Hepatocyte (in vitro differentiated cells): ENCODE data around the gene ABLIM1.

Source experiments
- EZH2 ChIP-seq: fragments of 200-600 bp; sonication (generic); IDR thresholded peaks from 2 replicates; pipeline ENCODE4 v1.6.1; 2016; ENCODE audit warnings: antibody characterized with exemption, mild to moderate bottlenecking, borderline replicate concordance
- EZH2phosphoT487 ChIP-seq: fragments of 200-600 bp; sonication (generic); IDR thresholded peaks from one replicate; pipeline ENCODE4 v1.6.1; 2018; ENCODE audit warnings: antibody characterized with exemption, mild to moderate bottlenecking, low read depth, moderate library complexity; ENCODE audit not compliant: unreplicated experiment, severe bottlenecking
- TF ChIP-seq, protein P1 (sequence below): fragments of 200-600 bp; sonication (generic); IDR thresholded peaks from 2 replicates; pipeline ENCODE4 v1.5.1; 2016; ENCODE audit warnings: antibody characterized with exemption, mild to moderate bottlenecking; ENCODE audit not compliant: poor library complexity

DNA sequence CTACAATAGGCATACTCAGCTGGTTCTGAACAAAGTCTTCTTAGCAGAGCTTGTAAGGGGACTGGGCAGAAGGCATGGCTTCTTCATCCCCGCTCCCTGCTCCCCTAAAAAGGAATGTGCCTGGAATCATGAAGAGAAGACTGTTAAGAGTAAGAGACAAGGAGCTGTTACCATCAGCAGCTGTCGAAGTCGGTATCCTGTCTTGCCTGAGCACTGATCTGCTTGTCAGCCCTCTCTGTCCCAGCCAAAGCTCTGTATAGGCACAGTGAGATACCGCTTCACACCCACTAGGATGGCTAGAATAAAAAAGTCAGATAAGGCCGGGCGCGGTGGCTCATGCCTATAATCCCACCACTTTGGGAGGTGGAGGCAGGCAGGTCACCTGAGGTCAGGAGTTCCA is 2.4 kb downstream of the ABLIM1 start:
- TF ChIP-seq EZH2 = no peak
- TF ChIP-seq, protein P1, sequence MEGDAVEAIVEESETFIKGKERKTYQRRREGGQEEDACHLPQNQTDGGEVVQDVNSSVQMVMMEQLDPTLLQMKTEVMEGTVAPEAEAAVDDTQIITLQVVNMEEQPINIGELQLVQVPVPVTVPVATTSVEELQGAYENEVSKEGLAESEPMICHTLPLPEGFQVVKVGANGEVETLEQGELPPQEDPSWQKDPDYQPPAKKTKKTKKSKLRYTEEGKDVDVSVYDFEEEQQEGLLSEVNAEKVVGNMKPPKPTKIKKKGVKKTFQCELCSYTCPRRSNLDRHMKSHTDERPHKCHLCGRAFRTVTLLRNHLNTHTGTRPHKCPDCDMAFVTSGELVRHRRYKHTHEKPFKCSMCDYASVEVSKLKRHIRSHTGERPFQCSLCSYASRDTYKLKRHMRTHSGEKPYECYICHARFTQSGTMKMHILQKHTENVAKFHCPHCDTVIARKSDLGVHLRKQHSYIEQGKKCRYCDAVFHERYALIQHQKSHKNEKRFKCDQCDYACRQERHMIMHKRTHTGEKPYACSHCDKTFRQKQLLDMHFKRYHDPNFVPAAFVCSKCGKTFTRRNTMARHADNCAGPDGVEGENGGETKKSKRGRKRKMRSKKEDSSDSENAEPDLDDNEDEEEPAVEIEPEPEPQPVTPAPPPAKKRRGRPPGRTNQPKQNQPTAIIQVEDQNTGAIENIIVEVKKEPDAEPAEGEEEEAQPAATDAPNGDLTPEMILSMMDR = no peak
- TF ChIP-seq EZH2phosphoT487 = no peak
